VCaP (cell line): ENCODE results near the gene NAIF1.
A peak's percentile ranks its signal among the peaks of the same experiment; 100 is the strongest.

Experiments used
- H3K27ac ChIP-seq: fragments of 450-650 bp; 2 replicates; pipeline ENCODE4 v1.5.1; 2017
- TF ChIP-seq, protein P1 (sequence below): fragments of 450-650 bp; conservative IDR thresholded peaks from 2 replicates; pipeline ENCODE4 v1.5.1; 2017; ENCODE audit warnings: mild to moderate bottlenecking, moderate library complexity

NAIF1 gene

DNA sequence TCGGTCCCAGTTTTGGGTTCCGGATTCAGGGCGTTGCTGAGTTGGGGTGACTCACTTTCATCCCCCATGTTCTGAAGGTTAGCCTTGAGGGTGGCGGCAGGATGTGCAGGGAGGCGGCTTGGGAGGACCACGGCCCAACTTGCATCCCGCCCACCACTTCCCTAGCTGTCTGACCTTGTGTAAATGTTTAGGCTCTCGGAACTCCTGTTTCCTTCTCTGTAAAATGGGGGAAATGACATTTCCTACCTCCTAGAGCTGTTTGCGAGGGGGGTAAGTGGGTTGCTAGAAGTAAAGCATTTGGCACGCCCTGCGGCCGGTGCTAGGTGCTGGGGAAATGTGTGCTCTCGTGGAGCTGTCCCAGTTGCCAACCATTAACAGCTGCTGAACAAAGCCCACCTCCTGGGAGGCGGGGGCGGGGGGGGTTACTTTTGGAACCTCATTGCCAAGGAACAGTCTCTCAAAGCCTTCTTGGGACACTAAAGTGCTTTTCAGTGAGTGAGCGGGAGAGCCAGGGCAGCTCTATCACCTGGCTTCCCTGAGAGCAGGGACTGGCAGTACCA lies 32.9 kb upstream of the NAIF1 start:
- peak overlapping the region; percentile 34; the same call in 1 of the 2 replicates for H3K27ac ChIP-seq
- TF ChIP-seq, protein P1, sequence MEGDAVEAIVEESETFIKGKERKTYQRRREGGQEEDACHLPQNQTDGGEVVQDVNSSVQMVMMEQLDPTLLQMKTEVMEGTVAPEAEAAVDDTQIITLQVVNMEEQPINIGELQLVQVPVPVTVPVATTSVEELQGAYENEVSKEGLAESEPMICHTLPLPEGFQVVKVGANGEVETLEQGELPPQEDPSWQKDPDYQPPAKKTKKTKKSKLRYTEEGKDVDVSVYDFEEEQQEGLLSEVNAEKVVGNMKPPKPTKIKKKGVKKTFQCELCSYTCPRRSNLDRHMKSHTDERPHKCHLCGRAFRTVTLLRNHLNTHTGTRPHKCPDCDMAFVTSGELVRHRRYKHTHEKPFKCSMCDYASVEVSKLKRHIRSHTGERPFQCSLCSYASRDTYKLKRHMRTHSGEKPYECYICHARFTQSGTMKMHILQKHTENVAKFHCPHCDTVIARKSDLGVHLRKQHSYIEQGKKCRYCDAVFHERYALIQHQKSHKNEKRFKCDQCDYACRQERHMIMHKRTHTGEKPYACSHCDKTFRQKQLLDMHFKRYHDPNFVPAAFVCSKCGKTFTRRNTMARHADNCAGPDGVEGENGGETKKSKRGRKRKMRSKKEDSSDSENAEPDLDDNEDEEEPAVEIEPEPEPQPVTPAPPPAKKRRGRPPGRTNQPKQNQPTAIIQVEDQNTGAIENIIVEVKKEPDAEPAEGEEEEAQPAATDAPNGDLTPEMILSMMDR, result no peak

DNA sequence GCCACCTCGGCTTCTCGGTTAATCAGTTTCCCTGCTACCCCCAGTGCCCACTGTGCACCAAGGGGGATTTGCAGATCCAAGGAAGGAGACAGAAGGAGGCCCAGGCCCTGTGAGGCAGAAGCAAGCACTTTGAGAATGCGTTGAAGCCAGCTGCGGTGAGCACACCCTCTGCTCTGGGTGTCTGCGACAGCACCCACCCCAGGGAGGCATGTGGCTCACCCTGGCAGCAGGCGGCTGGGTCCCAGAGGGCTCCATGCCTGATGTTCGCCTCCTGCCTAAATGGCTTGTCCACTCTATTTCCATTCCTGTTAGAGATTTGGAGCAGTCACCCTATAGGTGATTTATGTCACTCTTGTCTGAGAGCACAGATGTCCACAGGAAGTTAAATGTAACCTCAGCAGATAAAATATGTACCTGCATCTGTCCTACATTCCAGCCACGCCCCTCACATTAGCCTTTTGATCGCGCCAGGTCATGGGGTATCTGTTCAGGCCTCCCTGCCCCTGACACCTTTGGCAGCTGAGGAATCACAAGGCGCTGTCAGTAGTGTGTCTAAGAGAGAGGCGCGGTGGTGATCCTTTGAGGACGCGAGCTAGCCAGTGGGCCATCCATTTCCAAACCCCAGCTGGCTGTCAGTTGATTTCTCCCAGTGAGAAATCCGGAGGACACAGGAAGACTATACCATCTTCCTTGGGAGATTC lies 32.3 kb upstream of the NAIF1 start:
- TF ChIP-seq, protein P1, result no peak
- H3K27ac ChIP-seq, result peak overlapping the region; percentile 56

DNA sequence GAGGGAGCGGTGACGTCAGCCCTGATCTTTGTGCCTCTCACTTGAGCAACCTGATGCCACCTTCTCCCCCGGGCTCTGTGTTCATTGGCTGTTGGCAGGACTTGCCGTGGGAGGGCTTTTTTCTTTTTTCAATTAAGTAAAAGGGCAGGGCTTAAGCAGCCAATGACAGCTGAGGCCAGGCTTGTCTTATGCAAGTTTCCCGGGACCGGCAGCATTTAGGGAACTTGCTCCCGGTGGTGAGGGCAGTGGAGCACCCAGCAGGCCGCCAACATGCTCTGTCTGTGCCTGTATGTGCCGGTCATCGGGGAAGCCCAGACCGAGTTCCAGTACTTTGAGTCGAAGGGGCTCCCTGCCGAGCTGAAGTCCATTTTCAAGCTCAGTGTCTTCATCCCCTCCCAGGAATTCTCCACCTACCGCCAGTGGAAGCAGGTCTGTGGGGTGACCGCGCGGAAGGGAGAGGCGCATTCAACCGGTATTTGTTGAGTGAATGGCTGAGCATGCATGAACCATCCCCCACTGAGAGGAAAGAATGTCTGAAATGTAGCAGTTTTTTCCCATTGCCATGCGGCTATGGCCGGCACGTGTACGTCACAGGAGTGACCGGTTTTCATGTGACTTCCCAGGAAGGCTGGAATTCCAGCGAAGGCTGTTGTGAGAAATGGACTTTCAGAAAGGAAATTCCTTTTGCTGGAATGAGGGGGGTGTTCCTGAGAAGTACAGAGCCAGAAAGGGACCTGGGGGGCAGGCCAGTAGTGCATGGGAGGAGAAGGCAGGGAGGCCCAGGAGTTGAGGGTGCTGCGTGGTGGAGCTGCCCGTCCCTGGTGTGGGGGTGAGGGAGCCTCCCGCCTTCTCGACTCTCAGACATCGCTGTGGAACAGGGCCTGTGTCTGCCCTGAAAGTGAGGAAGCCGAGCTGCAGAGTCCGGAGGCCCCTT lies 31.4 kb upstream of the NAIF1 start:
- H3K27ac ChIP-seq, result peak overlapping the region; percentile 56
- TF ChIP-seq, protein P1, result no peak

DNA sequence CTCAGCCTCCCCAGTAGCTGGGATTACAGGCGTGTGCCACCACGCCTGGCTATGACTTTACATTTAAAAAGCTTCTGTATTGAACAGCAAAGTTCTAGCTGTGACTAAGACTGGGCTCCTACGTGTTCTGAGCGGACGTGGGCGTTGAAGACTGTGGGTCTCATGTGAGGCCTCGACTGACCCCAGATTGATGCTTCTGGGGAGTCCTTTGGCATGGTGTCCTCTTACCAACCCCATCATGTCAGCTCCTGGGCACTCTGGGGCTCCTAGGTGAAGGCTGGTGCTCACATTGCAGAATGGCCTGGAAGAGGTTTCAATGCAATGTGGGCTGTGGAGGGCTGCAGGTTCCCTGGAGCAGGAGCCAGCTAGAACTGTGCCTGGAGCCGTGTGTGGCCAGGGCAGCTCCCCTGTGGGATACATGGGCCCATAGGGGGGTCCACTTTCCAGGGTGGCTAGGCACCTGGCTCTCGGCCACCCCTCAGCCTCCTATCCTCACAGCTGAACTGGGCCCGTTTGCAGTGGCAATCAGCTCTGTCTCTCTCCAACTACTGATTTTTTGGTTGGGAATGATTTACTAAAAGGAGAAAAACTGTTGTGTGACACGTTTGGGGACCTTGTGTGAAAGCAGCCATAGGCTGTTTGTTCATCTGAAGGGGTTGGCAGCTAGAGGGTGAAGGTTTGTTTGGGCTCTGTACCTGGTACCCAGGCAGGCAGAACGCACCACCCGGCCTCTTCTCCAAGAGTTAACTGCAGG lies 30.6 kb upstream of the NAIF1 start:
- TF ChIP-seq, protein P1, result no peak
- peak overlapping the region; percentile 56 for H3K27ac ChIP-seq

DNA sequence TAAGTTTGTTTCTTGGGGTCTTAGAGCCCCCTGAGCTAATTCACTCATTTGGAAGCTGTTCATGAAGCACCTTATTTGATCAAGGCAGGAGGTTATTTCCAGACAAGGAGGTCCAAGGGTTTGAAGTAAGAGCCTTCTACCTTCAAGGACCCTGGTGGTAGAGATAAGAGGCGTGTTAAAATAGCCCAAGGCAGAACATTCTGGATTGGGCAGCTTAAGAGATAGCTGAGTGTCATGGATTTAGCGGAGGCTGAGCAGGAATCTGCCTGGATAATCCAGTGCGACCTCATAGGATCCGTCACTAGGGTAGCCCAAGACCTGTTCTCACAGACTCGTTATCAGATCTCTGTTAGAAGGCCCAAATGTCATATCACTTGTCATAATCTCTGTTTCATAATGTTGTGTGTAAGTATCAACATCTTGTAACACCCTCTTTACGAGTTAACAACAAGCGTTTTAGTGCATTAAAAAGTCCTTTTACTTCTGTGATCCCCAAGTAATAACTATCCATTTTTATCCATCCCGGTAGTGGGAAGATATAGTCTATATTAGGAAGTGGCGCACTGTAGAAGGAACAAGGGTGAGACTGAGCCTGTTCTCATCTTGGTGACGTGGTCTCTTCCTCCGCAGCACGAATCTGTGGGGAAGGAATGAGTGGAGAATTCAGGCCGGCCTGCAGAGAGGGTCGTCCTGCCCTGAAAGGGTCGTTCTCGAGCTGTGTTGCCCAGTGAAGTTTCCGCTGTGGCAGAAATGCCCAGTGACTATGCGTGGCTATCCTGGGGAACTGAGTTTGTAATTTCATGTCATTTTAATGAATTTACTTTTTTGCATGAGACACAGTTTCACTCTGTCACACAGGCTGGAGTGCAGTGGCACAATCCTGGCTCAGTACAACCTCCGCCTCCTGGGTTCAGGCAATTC lies 29.8 kb upstream of the NAIF1 start:
- H3K27ac ChIP-seq, result peak overlapping the region; percentile 56
- TF ChIP-seq, protein P1, result no peak

DNA sequence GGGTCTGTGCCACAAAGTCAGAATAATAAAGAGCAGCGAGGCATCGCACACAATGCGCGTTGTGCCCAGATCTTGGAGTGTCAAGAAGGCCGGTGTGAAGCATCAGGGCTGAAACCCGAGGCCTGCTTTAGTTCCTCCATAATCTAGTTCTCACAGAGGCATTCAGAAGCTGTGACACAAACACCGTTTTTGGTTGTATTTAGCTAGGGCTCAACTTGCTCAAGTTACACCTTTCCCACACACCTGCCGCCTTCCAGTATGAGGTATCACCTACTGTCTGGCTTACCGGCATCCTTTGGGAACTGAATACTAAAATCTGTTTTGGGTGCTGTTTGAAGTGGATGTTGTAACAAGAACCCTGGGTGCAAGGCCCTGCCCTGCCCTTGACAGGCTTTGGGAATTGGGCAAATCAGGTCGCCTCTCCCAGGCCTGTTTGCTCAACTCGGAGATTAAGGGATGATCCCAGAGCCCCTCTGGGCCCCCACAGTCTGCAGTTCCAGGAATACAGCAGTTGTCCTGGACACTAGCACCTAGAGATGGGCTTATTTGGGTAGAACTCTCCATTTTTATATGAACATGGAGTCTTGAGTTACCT lies 27.9 kb upstream of the NAIF1 start:
- peak overlapping the region; percentile 68 for H3K27ac ChIP-seq
- TF ChIP-seq, protein P1, result no peak
